ENCODE results near the gene MELK.

- TF ChIP-seq CTCF (IDR thresholded peaks at IDR 0.05) (no peak), POLR2AphosphoS5 (IDR thresholded peaks at IDR 0.05) (no peak), POLR2A (IDR thresholded peaks at IDR 0.05) (no peak)
These were observed 52.4 kb downstream of the MELK start for GRCh38 chr9:36625006-36625615.

Data from prostate gland (tissue), 2 donors.